Measurements from ENCODE around the gene CAD. TPM values are rescaled to one million over a fixed set of nuclear protein-coding genes. Genes with fewer than 3 reads are reported as not detected.

CAD gene
- total RNA-seq, 1 donor: 30.8 TPM

DNA sequence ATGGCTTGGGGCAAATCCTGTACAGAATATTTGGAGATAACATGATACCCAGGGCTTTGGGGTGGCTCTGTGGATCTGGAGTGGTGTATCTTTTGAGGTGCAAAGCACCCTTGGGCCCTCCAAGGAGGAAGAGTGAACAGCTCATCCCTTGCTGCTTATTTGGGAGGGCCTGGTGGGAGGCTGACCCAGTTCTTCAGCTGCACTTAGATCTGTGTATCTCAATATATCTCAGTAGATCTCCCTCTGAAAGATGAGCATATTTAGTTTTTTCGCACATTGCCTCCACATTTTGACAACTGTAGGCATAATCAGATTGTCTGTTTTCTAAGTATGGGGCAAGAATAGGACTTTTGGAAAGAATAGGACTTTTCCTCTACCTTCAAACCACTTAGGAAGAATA lies 67.8 kb downstream of the CAD start:
- H3K27me3 ChIP-seq (ENCODE audit: insufficient read depth, low read length): peaks cover 32% of the 10 kb centered on the region
- no peaks in the 10 kb centered on the region for H3K79me2 ChIP-seq (ENCODE audit: insufficient read depth, low read length)
- peaks cover 24% of the 10 kb centered on the region for H3K4me1 ChIP-seq (ENCODE audit: insufficient read depth, low read length)
- no peaks in the 10 kb centered on the region for H3K36me3 ChIP-seq (ENCODE audit: insufficient read depth, low read length)
- H3K4me2 ChIP-seq (ENCODE audit: insufficient read depth, low read length): no peak overlapping the region
- no peak for DNase-seq (ENCODE audit: insufficient read length, low spot score, missing footprints)
- no peaks in the 10 kb centered on the region for H3K9me3 ChIP-seq (ENCODE audit: low read depth, low read length)
- TF ChIP-seq, protein P1, sequence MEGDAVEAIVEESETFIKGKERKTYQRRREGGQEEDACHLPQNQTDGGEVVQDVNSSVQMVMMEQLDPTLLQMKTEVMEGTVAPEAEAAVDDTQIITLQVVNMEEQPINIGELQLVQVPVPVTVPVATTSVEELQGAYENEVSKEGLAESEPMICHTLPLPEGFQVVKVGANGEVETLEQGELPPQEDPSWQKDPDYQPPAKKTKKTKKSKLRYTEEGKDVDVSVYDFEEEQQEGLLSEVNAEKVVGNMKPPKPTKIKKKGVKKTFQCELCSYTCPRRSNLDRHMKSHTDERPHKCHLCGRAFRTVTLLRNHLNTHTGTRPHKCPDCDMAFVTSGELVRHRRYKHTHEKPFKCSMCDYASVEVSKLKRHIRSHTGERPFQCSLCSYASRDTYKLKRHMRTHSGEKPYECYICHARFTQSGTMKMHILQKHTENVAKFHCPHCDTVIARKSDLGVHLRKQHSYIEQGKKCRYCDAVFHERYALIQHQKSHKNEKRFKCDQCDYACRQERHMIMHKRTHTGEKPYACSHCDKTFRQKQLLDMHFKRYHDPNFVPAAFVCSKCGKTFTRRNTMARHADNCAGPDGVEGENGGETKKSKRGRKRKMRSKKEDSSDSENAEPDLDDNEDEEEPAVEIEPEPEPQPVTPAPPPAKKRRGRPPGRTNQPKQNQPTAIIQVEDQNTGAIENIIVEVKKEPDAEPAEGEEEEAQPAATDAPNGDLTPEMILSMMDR (IDR thresholded peaks at IDR 0.05; ENCODE audit: extremely low read depth, low read depth, low read length): no peak
- H4K20me1 ChIP-seq (ENCODE audit: insufficient read depth, low read length): no peaks in the 10 kb centered on the region
- no peak overlapping the region for H3K4me3 ChIP-seq (ENCODE audit: insufficient read depth, low read length)
- H3K27ac ChIP-seq (ENCODE audit: low read depth, low read length): no peak overlapping the region
- H2AFZ ChIP-seq (ENCODE audit: low read length): no peak overlapping the region

DNA sequence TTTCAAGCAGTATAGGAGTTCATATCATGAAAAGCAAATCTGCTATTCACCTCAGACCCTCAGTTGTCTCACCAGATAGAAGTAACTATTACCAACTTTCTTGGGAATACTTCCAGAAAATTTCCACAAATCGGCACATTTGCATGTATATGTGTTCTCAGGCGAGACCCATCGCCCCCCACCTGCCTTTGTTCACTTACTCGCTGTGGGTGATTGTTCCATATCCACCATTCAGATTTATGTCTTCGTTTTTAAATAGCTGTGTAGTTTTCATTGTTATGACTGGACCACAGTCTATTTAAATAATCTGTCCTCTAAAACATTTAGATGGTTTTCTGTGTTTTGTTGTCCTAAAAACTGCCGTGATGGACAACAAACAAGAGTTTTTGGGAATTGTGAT lies 68.3 kb downstream of the CAD start:
- H3K27me3 ChIP-seq (ENCODE audit: insufficient read depth, low read length): peaks cover 32% of the 10 kb centered on the region

DNA sequence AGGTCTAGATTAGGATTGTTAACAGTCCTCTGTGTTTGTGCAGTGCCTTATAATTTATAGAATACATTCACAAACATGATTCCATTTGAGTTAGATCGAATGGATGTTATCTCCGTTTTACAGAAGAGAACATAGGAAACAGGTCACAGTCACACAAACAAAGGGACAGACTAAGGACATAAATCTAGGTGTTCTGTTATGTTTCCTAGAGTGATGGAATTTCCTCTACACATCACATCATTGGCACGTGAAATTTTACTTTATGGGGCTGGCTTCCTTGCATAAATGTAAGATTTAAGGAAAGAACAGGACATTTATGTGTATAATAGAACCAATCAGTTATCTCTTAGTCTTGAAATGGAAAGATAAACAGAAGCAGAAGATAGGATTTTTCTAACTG lies 71.4 kb downstream of the CAD start:
- no peak overlapping the region for H3K27ac ChIP-seq (ENCODE audit: low read depth, low read length)
- no peaks in the 10 kb centered on the region for H3K36me3 ChIP-seq (ENCODE audit: insufficient read depth, low read length)
- no peak overlapping the region for H2AFZ ChIP-seq (ENCODE audit: low read length)
- H3K4me2 ChIP-seq (ENCODE audit: insufficient read depth, low read length): no peak overlapping the region
- TF ChIP-seq, protein P1 (IDR thresholded peaks at IDR 0.05; ENCODE audit: extremely low read depth, low read depth, low read length): no peak
- DNase-seq (ENCODE audit: insufficient read length, low spot score, missing footprints): no peak
- no peaks in the 10 kb centered on the region for H4K20me1 ChIP-seq (ENCODE audit: insufficient read depth, low read length)
- H3K27me3 ChIP-seq (ENCODE audit: insufficient read depth, low read length): peaks cover 47% of the 10 kb centered on the region
- no peak overlapping the region for H3K4me3 ChIP-seq (ENCODE audit: insufficient read depth, low read length)
- H3K9me3 ChIP-seq (ENCODE audit: low read depth, low read length): no peaks in the 10 kb centered on the region
- no peaks in the 10 kb centered on the region for H3K79me2 ChIP-seq (ENCODE audit: insufficient read depth, low read length)
- H3K4me1 ChIP-seq (ENCODE audit: insufficient read depth, low read length): peaks cover 9% of the 10 kb centered on the region

More for the DNA sequence above, 68.3 kb downstream of the CAD start:
- Histone ChIP-seq H3K4me3 (ENCODE audit: insufficient read depth, low read length) (no peak overlapping the region), H3K4me2 (ENCODE audit: insufficient read depth, low read length) (no peak overlapping the region), H4K20me1 (ENCODE audit: insufficient read depth, low read length) (no peaks in the 10 kb centered on the region), H2AFZ (ENCODE audit: low read length) (no peak overlapping the region), H3K79me2 (ENCODE audit: insufficient read depth, low read length) (no peaks in the 10 kb centered on the region), H3K4me1 (ENCODE audit: insufficient read depth, low read length) (peaks cover 19% of the 10 kb centered on the region), H3K9me3 (ENCODE audit: low read depth, low read length) (no peaks in the 10 kb centered on the region), H3K27ac (ENCODE audit: low read depth, low read length) (no peak overlapping the region), H3K36me3 (ENCODE audit: insufficient read depth, low read length) (no peaks in the 10 kb centered on the region)
- no peak for DNase-seq (ENCODE audit: insufficient read length, low spot score, missing footprints)
- TF ChIP-seq, protein P1 (IDR thresholded peaks at IDR 0.05; ENCODE audit: extremely low read depth, low read depth, low read length): no peak

DNA sequence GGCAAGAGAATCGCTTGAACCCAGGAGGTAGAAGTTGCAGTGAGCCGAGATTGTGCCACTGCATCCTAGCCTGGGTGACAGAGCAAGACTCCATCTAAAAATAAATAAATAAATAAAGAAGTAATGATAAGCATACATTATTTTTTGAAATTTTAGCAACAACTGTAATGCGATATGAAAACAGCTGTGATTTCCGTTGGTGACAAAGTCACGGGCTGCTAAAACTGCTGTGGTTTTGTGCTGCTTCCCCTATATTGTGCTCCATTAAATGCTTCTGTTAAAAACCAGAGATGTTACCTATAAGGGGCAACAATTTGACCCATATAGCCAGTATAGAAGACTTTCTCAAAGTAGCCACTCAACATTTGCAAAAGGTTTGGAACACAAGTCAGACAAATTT lies 73.4 kb downstream of the CAD start:
- no peak overlapping the region for H2AFZ ChIP-seq (ENCODE audit: low read length)
- no peak overlapping the region for H3K4me2 ChIP-seq (ENCODE audit: insufficient read depth, low read length)
- H3K79me2 ChIP-seq (ENCODE audit: insufficient read depth, low read length): no peaks in the 10 kb centered on the region
- peaks cover 9% of the 10 kb centered on the region for H3K4me1 ChIP-seq (ENCODE audit: insufficient read depth, low read length)
- TF ChIP-seq, protein P1 (IDR thresholded peaks at IDR 0.05; ENCODE audit: extremely low read depth, low read depth, low read length): no peak
- no peak overlapping the region for H3K4me3 ChIP-seq (ENCODE audit: insufficient read depth, low read length)
- no peaks in the 10 kb centered on the region for H3K36me3 ChIP-seq (ENCODE audit: insufficient read depth, low read length)
- H3K27ac ChIP-seq (ENCODE audit: low read depth, low read length): no peak overlapping the region
- peaks cover 46% of the 10 kb centered on the region for H3K27me3 ChIP-seq (ENCODE audit: insufficient read depth, low read length)
- H4K20me1 ChIP-seq (ENCODE audit: insufficient read depth, low read length): no peaks in the 10 kb centered on the region
- H3K9me3 ChIP-seq (ENCODE audit: low read depth, low read length): no peaks in the 10 kb centered on the region
- no peak for DNase-seq (ENCODE audit: insufficient read length, low spot score, missing footprints)

Data from osteoblast (primary cell).